WTC11 (cell line): ENCODE measurements around the gene FEN1. TPM values are rescaled to one million over a fixed set of nuclear protein-coding genes. Genes with fewer than 3 reads are reported as not detected.

Source experiments
- ATAC-seq: fragments of 200-7000 bp; cut with Tn5 transposase; 2 replicates; pipeline ENCODE4 v1.10.0; 2021; ENCODE audit warnings: mild to moderate bottlenecking, moderate library complexity
- CTCF ChIA-PET: fragments of 300-600 bp; sonication (Branson Sonifier 250); formaldehyde crosslinking; loops from one replicate; lab custom pipeline; 2021; ENCODE audit warnings: antibody characterized with exemption; lab: Charles Lee
- POLR2A ChIA-PET: fragments of 350-600 bp; sonication (Branson Sonifier 250); formaldehyde crosslinking; loops from one replicate; lab custom pipeline; 2021; ENCODE audit warnings: antibody characterized with exemption; lab: Charles Lee
- DNase-seq: peaks from one replicate; pipeline ENCODE4 v3.0.0; 2021; ENCODE audit warnings: low spot score
- H3K27ac Mint-ChIP-seq: 2 replicates; pipeline ENCODE4 v1.8.0; 2021; ENCODE audit warnings: mixed read lengths
- H3K27me3 Mint-ChIP-seq: 2 replicates; pipeline ENCODE4 v1.8.0; 2021; ENCODE audit warnings: low read depth, mild to moderate bottlenecking, moderate library complexity, mixed read lengths
- H3K36me3 Mint-ChIP-seq: 2 replicates; pipeline ENCODE4 v1.8.0; 2021; ENCODE audit warnings: mixed read lengths
- H3K4me1 Mint-ChIP-seq: 2 replicates; pipeline ENCODE4 v1.8.0; 2022; ENCODE audit warnings: mixed read lengths
- H3K4me3 Mint-ChIP-seq: 2 replicates; pipeline ENCODE4 v1.8.0; 2021; ENCODE audit warnings: mild to moderate bottlenecking, moderate library complexity, mixed read lengths
- H3K9me3 Mint-ChIP-seq: 2 replicates; pipeline ENCODE4 v1.8.0; 2021; ENCODE audit warnings: mixed read lengths
- AR ChIP-seq: fragments of 250-450 bp; sonication (Bioruptor Pico); IDR thresholded peaks from 2 replicates; pipeline ENCODE4 v1.9.0; 2021; ENCODE audit warnings: mild to moderate bottlenecking
- ATF1 ChIP-seq: sonication (generic); formaldehyde crosslinking; IDR thresholded peaks from 2 replicates; pipeline ENCODE4 v1.8.1; 2023; ENCODE audit warnings: mild to moderate bottlenecking, moderate library complexity, missing genetic modification reagents
- CBFB ChIP-seq: sonication (generic); formaldehyde crosslinking; IDR thresholded peaks from 2 replicates; pipeline ENCODE4 v1.8.1; 2022; ENCODE audit warnings: mild to moderate bottlenecking, low read depth, missing genetic modification reagents
- CREM ChIP-seq: sonication (generic); formaldehyde crosslinking; IDR thresholded peaks from 2 replicates; pipeline ENCODE4 v1.8.1; 2022; ENCODE audit warnings: mild to moderate bottlenecking, missing genetic modification reagents, moderate library complexity
- CTCF ChIP-seq: fragments of 200-600 bp; IDR thresholded peaks from 2 replicates; pipeline ENCODE4 v1.8.0; 2022; ENCODE audit warnings: antibody characterized with exemption
- ELF4 ChIP-seq: sonication (generic); formaldehyde crosslinking; IDR thresholded peaks from 2 replicates; pipeline ENCODE4 v1.8.1; 2022; ENCODE audit warnings: low read depth, mild to moderate bottlenecking, moderate library complexity, missing genetic modification reagents
- EMX1 ChIP-seq: fragments of 250-450 bp; sonication (Bioruptor Pico); IDR thresholded peaks from 2 replicates; pipeline ENCODE4 v1.8.0; 2021; ENCODE audit warnings: mild to moderate bottlenecking
- ETV6 ChIP-seq: sonication (generic); formaldehyde crosslinking; IDR thresholded peaks from 2 replicates; pipeline ENCODE4 v1.8.1; 2022; ENCODE audit warnings: mild to moderate bottlenecking, missing genetic modification reagents
- FOXP4 ChIP-seq: sonication (generic); formaldehyde crosslinking; IDR thresholded peaks from 2 replicates; pipeline ENCODE4 v1.8.0; 2022; ENCODE audit warnings: mild to moderate bottlenecking, missing genetic modification reagents
- HMGA2 ChIP-seq: fragments of 250-450 bp; sonication (Bioruptor Pico); IDR thresholded peaks from 2 replicates; pipeline ENCODE4 v1.4.0; 2021; ENCODE audit warnings: mild to moderate bottlenecking, moderate library complexity
- JUN ChIP-seq: sonication (generic); formaldehyde crosslinking; IDR thresholded peaks from 2 replicates; pipeline ENCODE4 v1.8.0; 2023; ENCODE audit warnings: mild to moderate bottlenecking, missing genetic modification reagents
- NFYB ChIP-seq: sonication (generic); formaldehyde crosslinking; conservative IDR thresholded peaks from 2 replicates; pipeline ENCODE4 v1.8.0; 2022; ENCODE audit warnings: low read depth, missing genetic modification reagents
- PREB ChIP-seq: sonication (generic); formaldehyde crosslinking; IDR thresholded peaks from 2 replicates; pipeline ENCODE4 v1.8.1; 2022; ENCODE audit warnings: mild to moderate bottlenecking, missing genetic modification reagents, moderate library complexity, borderline replicate concordance
- RELA ChIP-seq: sonication (generic); formaldehyde crosslinking; IDR thresholded peaks from 2 replicates; pipeline ENCODE4 v1.8.1; 2022; ENCODE audit warnings: missing genetic modification reagents, mild to moderate bottlenecking, borderline replicate concordance
- SMAD3 ChIP-seq: sonication (generic); formaldehyde crosslinking; IDR thresholded peaks from 2 replicates; pipeline ENCODE4 v1.8.0; 2022; ENCODE audit warnings: missing genetic modification reagents, mild to moderate bottlenecking, borderline replicate concordance
- SMAD4 ChIP-seq: sonication (generic); formaldehyde crosslinking; IDR thresholded peaks from 2 replicates; pipeline ENCODE4 v1.8.0; 2022; ENCODE audit warnings: mild to moderate bottlenecking, missing genetic modification reagents
- SP1 ChIP-seq: sonication (generic); formaldehyde crosslinking; conservative IDR thresholded peaks from 2 replicates; pipeline ENCODE4 v1.8.1; 2022; ENCODE audit warnings: missing genetic modification reagents
- USF1 ChIP-seq: sonication (generic); formaldehyde crosslinking; IDR thresholded peaks from 2 replicates; pipeline ENCODE4 v1.8.0; 2022; ENCODE audit warnings: mild to moderate bottlenecking, missing genetic modification reagents
- USF2 ChIP-seq: sonication (generic); formaldehyde crosslinking; IDR thresholded peaks from 2 replicates; pipeline ENCODE4 v1.8.1; 2023; ENCODE audit warnings: mild to moderate bottlenecking, missing genetic modification reagents, moderate library complexity
- ZMAT4 ChIP-seq: fragments of 250-450 bp; sonication (Bioruptor Pico); IDR thresholded peaks from 2 replicates; pipeline ENCODE4 v1.9.0; 2021; ENCODE audit warnings: mild to moderate bottlenecking
- ZNF121 ChIP-seq: sonication (generic); formaldehyde crosslinking; IDR thresholded peaks from 2 replicates; pipeline ENCODE4 v1.8.0; 2023; ENCODE audit warnings: missing genetic modification reagents
- ZNF281 ChIP-seq: sonication (generic); formaldehyde crosslinking; IDR thresholded peaks from 2 replicates; pipeline ENCODE4 v1.8.0; 2023; ENCODE audit warnings: mild to moderate bottlenecking, missing genetic modification reagents
- ZNF416 ChIP-seq: fragments of 250-450 bp; sonication (Bioruptor Pico); IDR thresholded peaks from 2 replicates; pipeline ENCODE4 v1.9.0; 2021; ENCODE audit warnings: mild to moderate bottlenecking, inconsistent platforms
- total RNA-seq: library from RNA; stranded (reverse); gene quantifications from 3 replicates; pipeline ENCODE4 v1.2.3, GENCODE V29; 2021

FEN1 gene
- total RNA-seq, 1 experiment from 2014 or later = 96.3 TPM

- TF ChIP-seq ZMAT4 (CRISPR knock-in tag) (no peak), SP1 (CRISPR knock-in tag) (peak; percentile 57), PREB (CRISPR knock-in tag) (no peak), ZNF281 (CRISPR knock-in tag) (peak; percentile 72), CTCF (no peak), ELF4 (CRISPR knock-in tag) (0 out of 2 replicates have a peak, but pooled peaks have one; percentile 64), AR (CRISPR knock-in tag) (no peak), USF2 (CRISPR knock-in tag) (peak; percentile 27; the same call in 1 of the 2 replicates), JUN (CRISPR knock-in tag) (no peak), CREM (CRISPR knock-in tag) (peak; percentile 53; the same call in 1 of the 2 replicates)
These were observed 35.1 kb downstream of the FEN1 start, which contains the start of gene FADS2 (continued) for GRCh38 chr11:61827571-61828378.

GRCh38 chr11:61828379-61828628 lies 35.6 kb downstream of the FEN1 start:
- CTCF ChIA-PET = interaction anchor here (0.9 to 4.7 kb wide), 5 partner anchors 13 to 110 kb away, joined by 3 to 40 read pairs (median 14); partner anchors contain the start of gene FADS1
- no peak for ATAC-seq
- H3K36me3 Mint-ChIP-seq = peaks cover 5% of the 10 kb centered on the region; the same call in 1 of the 2 replicates
- H3K4me1 Mint-ChIP-seq = peaks cover 53% of the 10 kb centered on the region
- H3K9me3 Mint-ChIP-seq = no peaks in the 10 kb centered on the region
- TF ChIP-seq ETV6 (CRISPR knock-in tag) (no peak), HMGA2 (CRISPR knock-in tag) (no peak), FOXP4 (no peak), ATF1 (CRISPR knock-in tag) (peak; percentile 75; the same call in 1 of the 2 replicates), NFYB (no peak), EMX1 (peak; percentile 16; the same call in 1 of the 2 replicates), ZNF121 (CRISPR knock-in tag) (no peak), USF1 (peak; percentile 1; the same call in 1 of the 2 replicates), CBFB (no peak), SMAD3 (CRISPR knock-in tag) (0 out of 2 replicates have a peak, but pooled peaks have one; percentile 2), RELA (CRISPR knock-in tag) (no peak), SMAD4 (CRISPR knock-in tag) (no peak), ZNF416 (CRISPR knock-in tag) (peak; percentile 81; the same call in 1 of the 2 replicates)
- TF ChIP-seq, all 79 proteins: peak for 5
- Mint-ChIP-seq H3K4me3 (peak overlapping the region; percentile 85), H3K27ac (peak overlapping the region; percentile 90), H3K27me3 (no peaks in the 10 kb centered on the region)
- POLR2A ChIA-PET = interaction anchor here (6.5 kb wide), 1 partner anchor 13 kb away, joined by 66 read pairs; the partner anchor contains the start of gene FADS1
- DNase-seq = no peak
